Measurements from ENCODE around the gene POU2AF1.

DNA sequence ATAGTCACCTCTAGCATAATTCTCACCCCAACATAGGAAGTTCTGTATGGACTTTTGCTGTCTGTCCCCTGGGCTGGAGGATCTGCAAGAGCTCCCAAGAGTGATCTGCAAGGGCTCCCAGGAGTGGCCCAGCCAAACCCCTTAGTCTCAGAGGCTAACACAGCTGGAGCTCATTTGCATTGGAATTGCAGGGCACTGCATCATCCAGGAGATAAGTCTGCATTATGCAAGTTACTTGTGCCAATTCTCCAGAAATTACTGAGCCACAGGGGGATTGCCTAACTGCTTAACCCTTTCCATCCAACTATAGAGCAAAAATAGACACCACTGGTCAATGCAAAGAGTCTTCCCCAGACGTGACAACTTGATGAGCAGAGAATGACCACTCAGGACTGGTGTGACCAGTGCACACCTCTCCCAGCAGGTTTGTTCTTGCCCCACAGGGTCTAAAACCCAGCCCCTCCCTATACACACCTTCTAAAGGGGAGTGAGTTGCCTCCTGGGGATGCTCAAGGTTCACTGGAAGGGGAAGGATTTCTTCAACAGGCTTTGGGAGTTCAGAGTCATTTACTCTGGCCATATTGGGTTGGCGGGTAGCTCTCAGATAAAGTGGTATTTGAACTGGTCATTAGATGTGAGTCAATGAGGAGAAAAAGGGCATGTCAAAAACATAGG lies 42.4 kb downstream of the POU2AF1 start:
- no peak for TF ChIP-seq POLR2A (IDR thresholded peaks at IDR 0.05)
- no peak for TF ChIP-seq CTCF (IDR thresholded peaks at IDR 0.05)
- TF ChIP-seq POLR2AphosphoS5 (IDR thresholded peaks at IDR 0.05): no peak

All from breast epithelium (tissue), 3 donors.